SU-DHL-6 (cell line): ENCODE results near the gene PPP1R27.

ENCODE experiments used
- CTCF ChIP-seq: fragments of 200-600 bp; sonication (generic); IDR thresholded peaks from one replicate; pipeline ENCODE4 v1.5.1; 2017; ENCODE audit warnings: antibody characterized with exemption, mild to moderate bottlenecking, low read length, moderate library complexity; ENCODE audit not compliant: insufficient read depth, poor library complexity, severe bottlenecking
- EZH2phosphoT487 ChIP-seq: fragments of 200-600 bp; sonication (generic), shearing (Covaris generic); conservative IDR thresholded peaks from 2 replicates; pipeline ENCODE4 v1.6.1; 2018; ENCODE audit warnings: mild to moderate bottlenecking, antibody characterized with exemption, low read length, moderate library complexity, mixed read lengths

GRCh38 chr17:81860756-81861568 is 26.1 kb upstream of the PPP1R27 start:
- TF ChIP-seq CTCF (no peak), EZH2phosphoT487 (no peak)
